Stimulated activated CD8-positive, alpha-beta memory T cell treated with anti-CD3 and anti-CD28 coated beads, Interleukin-12 subunit alpha, Interleukin-12 subunit beta, amount 100 ng/mL, for 1 hour (primary cell): ENCODE measurements around the gene USP6NL.
"Not testable (repeated sequence)": the region's sequence is repeated elsewhere in the genome, so short reads cannot be mapped to it uniquely, and the experiment has no call there.

Experiments used
- DNase-seq: peaks from one replicate; pipeline ENCODE4 v3.0.0-alpha.2; 2020; ENCODE audit warnings: low read depth

The USP6NL gene

GRCh38 chr10:11444155-11444530, 167.3 kb downstream of the USP6NL start:
- DNase-seq: no peak

- DNase-seq: no peak
Observed at GRCh38 chr10:11443468-11444154, 167.8 kb downstream of the USP6NL start.

GRCh38 chr10:11442001-11442773, 169.3 kb downstream of the USP6NL start:
- no peak for DNase-seq

- DNase-seq: no peak
Observed at GRCh38 chr10:11441151-11441535, 170.3 kb downstream of the USP6NL start.

GRCh38 chr10:11440250-11441150, 170.9 kb downstream of the USP6NL start:
- DNase-seq: no peak

GRCh38 chr10:11439523-11440053, 171.9 kb downstream of the USP6NL start:
- DNase-seq: no peak

GRCh38 chr10:11437391-11438142, 173.9 kb downstream of the USP6NL start:
- DNase-seq: no peak

- DNase-seq: not testable (repeated sequence)
Observed at GRCh38 chr10:11436445-11436844, 175.0 kb downstream of the USP6NL start.

GRCh38 chr10:11435581-11435981, 175.9 kb downstream of the USP6NL start:
- DNase-seq: no peak

- DNase-seq: no peak
Observed at GRCh38 chr10:11434324-11434723, 177.1 kb downstream of the USP6NL start.

- no peak for DNase-seq
Observed at GRCh38 chr10:11433657-11434056, 177.8 kb downstream of the USP6NL start.

GRCh38 chr10:11431216-11431555, 180.3 kb downstream of the USP6NL start:
- no peak for DNase-seq

- DNase-seq: no peak
Observed at GRCh38 chr10:11430421-11431215, 180.8 kb downstream of the USP6NL start.

GRCh38 chr10:11429439-11430052, 181.9 kb downstream of the USP6NL start:
- no peak for DNase-seq

- DNase-seq: no peak
Observed at GRCh38 chr10:11425676-11426075, 185.8 kb downstream of the USP6NL start.

GRCh38 chr10:11425296-11425610, 186.2 kb downstream of the USP6NL start:
- no peak for DNase-seq

GRCh38 chr10:11424456-11425295, 186.8 kb downstream of the USP6NL start:
- no peak for DNase-seq

- DNase-seq: no peak
Observed at GRCh38 chr10:11416974-11417373, 194.5 kb downstream of the USP6NL start.

GRCh38 chr10:11415095-11415494, 196.4 kb downstream of the USP6NL start:
- no peak for DNase-seq
